ENCODE results near the gene DGCR6.
"Not testable (repeated sequence)": the region's sequence is repeated elsewhere in the genome, so short reads cannot be mapped to it uniquely, and the experiment has no call there.

The DGCR6 gene

DNA sequence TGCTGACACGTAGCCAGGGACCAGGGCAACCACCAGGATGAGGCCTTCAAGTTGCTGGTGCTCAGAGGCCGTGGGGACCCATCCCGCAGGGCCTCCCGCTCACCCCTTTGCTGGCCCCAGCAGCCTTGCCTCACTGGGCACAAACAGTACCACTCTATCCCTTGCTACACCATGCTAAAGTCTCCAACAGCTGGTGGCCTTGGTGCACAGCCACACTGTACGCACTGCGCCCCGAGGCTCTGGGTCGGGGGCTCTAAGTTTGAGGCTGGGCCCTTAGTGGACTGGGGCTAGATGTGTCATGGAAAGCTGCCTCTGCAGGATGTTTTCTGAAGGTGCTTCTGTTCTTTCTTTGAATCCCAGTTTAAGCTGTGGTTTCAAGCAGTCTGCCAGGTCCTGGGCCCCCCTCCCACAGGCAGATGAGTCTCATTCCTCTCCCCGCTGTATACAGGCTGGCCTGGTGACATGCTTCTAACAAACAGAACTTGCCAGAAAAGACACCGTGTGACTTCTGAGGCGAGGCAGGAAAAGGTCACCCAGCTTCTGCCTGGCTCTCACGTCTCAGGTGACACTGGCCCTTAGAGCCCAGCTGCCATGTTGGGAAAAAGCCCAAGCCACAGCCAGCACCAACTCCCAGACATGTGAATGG, 14.3 kb downstream of the DGCR6 start:
- not testable (repeated sequence) for H2BK120ac ChIP-seq (ENCODE audit: low read depth, low read length); H3K4ac ChIP-seq (ENCODE audit: low read length); DNase-seq (ENCODE audit: low spot score); H3K36me3 ChIP-seq (replicated peaks in 1 of 2; ENCODE audit: control insufficient read depth in 2 of 2, insufficient read depth in 2 of 2, low read length in 2 of 2); H3K23ac ChIP-seq (ENCODE audit: low read depth, low read length, poor library complexity); H3K14ac ChIP-seq (ENCODE audit: low read length); H3K79me1 ChIP-seq (ENCODE audit: low read depth, low read length); H2AK5ac ChIP-seq (ENCODE audit: low read depth, low read length); H3K4me1 ChIP-seq (ENCODE audit: control insufficient read depth in 2 of 2, insufficient read depth in 1 of 2, low read depth in 1 of 2, low read length in 2 of 2); H3K4me3 ChIP-seq (ENCODE audit: low read length in 2 of 2); H2BK12ac ChIP-seq (ENCODE audit: low read length); H3K27ac ChIP-seq (replicated peaks; ENCODE audit: low read length); H3K18ac ChIP-seq (ENCODE audit: low read length); H4K91ac ChIP-seq (ENCODE audit: low read depth, low read length, poor library complexity); H4K8ac ChIP-seq (ENCODE audit: low read depth, low read length); H2AFZ ChIP-seq (ENCODE audit: low read length); H3K9ac ChIP-seq (ENCODE audit: low read depth, low read length, poor library complexity); H3K27me3 ChIP-seq (ENCODE audit: control insufficient read depth in 3 of 3, insufficient read depth in 3 of 3, low read depth in 1 of 3, low read length in 3 of 3); H3K9me3 ChIP-seq (replicated peaks in 1 of 2; ENCODE audit: control insufficient read depth in 2 of 2, insufficient read depth in 1 of 2, low read depth in 1 of 2, low read length in 2 of 2); H3K4me2 ChIP-seq (ENCODE audit: insufficient read depth, low read length, poor library complexity, severe bottlenecking); H2BK5ac ChIP-seq (ENCODE audit: low read length); H2BK15ac ChIP-seq (ENCODE audit: low read length)
- WGBS, 2 donors (ENCODE audit: extremely low coverage in 2 of 2, insufficient read length in 2 of 2, insufficient replicate concordance in 1 of 2), result no CpG with 5 or more reads among the region's 12 CpGs

DNA sequence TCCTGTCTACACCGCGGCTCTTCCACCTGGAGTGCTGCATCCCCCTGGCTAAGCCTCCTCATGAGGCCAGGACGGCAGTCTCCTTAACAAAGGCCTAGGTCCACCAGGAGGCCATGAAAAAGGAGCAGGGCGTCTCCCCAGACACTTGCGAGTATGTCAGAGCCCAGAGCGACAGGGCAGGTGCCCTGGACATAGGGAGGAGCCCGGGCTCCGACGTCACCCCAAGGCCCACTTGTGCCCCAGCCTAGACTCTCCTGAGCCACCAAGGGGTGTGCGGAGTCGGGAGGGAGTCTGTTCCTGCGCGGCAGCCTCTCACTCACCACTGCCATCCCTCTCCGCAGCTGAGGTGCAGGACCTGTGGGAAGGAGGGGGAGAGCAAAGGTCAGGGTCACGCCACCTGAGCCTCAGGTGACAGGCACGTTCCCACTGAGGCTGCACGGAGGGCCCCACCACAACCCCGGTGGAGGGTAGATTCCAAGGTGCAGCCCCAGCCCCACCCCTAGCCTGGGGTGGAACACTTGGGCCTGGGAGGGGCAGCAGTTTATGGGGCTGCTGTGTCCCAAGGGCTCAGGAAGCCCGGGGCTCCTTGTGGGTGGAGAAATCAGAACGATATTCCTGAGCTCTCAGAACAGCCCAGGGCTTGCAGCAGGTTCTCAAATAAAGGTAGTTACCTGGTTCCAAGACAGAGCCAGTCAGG, 19.4 kb downstream of the DGCR6 start:
- Histone ChIP-seq H2BK15ac (ENCODE audit: low read length) (no peak overlapping the region), H3K4me1 (ENCODE audit: control insufficient read depth in 2 of 2, insufficient read depth in 1 of 2, low read depth in 1 of 2, low read length in 2 of 2) (no peaks in the 10 kb centered on the region), H3K18ac (ENCODE audit: low read length) (no peak overlapping the region), H3K9ac (ENCODE audit: low read depth, low read length, poor library complexity) (no peak overlapping the region), H3K4me2 (ENCODE audit: insufficient read depth, low read length, poor library complexity, severe bottlenecking) (no peak overlapping the region), H2BK12ac (ENCODE audit: low read length) (no peak overlapping the region), H3K27ac (replicated peaks; ENCODE audit: low read length) (no peak overlapping the region), H4K8ac (ENCODE audit: low read depth, low read length) (no peak overlapping the region), H4K91ac (ENCODE audit: low read depth, low read length, poor library complexity) (no peak overlapping the region), H3K79me1 (ENCODE audit: low read depth, low read length) (no peaks in the 10 kb centered on the region), H2BK5ac (ENCODE audit: low read length) (no peak overlapping the region), H2AFZ (ENCODE audit: low read length) (no peak overlapping the region), H3K36me3 (replicated peaks in 1 of 2; ENCODE audit: control insufficient read depth in 2 of 2, insufficient read depth in 2 of 2, low read length in 2 of 2) (no peaks in the 10 kb centered on the region), H3K9me3 (replicated peaks in 1 of 2; ENCODE audit: control insufficient read depth in 2 of 2, insufficient read depth in 1 of 2, low read depth in 1 of 2, low read length in 2 of 2) (no peaks in the 10 kb centered on the region), H3K23ac (ENCODE audit: low read depth, low read length, poor library complexity) (no peak overlapping the region), H2AK5ac (ENCODE audit: low read depth, low read length) (no peak overlapping the region), H3K27me3 (ENCODE audit: control insufficient read depth in 3 of 3, insufficient read depth in 3 of 3, low read depth in 1 of 3, low read length in 3 of 3) (no peaks in the 10 kb centered on the region), H3K4ac (ENCODE audit: low read length) (no peak overlapping the region), H3K4me3 (ENCODE audit: low read length in 2 of 2) (no peak overlapping the region), H3K14ac (ENCODE audit: low read length) (no peak overlapping the region), H2BK120ac (ENCODE audit: low read depth, low read length) (no peak overlapping the region)
- WGBS, 2 donors (ENCODE audit: extremely low coverage in 2 of 2, insufficient read length in 2 of 2, insufficient replicate concordance in 1 of 2), result no CpG with 5 or more reads among the region's 20 CpGs
- DNase-seq (ENCODE audit: low spot score), result no peak

DNA sequence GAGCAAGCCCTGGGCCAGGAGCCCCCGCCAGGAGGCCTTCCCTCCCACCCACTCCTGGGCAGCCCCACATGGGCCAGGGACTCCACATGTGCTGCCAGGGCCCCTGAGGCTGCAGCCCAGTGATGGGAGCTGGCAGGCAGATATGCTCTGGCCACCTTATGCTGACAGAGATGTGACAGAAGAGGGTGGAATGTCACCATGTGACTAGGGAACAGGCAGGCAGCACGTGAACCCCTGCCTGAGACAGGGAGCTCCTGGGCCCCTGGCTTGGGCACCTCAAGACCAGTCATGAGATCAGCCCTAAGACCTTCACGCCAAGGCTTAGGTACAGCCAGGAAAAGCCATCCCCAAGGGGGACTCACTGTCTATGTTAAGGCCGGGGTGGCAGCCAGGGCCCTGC, 20.9 kb downstream of the DGCR6 start:
- H3K9me3 ChIP-seq (replicated peaks in 1 of 2; ENCODE audit: control insufficient read depth in 2 of 2, insufficient read depth in 1 of 2, low read depth in 1 of 2, low read length in 2 of 2), result no peaks in the 10 kb centered on the region
- H3K27ac ChIP-seq (replicated peaks; ENCODE audit: low read length), result no peak overlapping the region

DNA sequence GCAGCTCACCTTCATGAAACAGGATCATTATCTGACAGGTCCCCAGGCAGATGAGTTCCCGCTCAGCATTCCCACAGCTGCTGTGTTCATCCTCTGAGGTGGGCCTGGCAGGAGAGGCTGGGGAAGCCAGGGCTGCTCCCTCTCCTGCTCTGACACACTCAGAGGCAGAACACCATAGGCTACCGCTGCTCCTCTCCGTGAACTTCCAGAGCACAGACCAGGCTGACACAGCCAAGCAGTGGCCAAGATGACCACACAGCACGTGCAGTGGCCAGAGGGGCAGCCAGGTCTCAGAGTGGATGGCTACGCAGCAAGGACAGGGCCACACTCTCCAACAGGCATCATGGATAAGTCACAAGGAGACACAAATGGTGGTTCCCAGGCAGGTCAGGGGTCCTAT, 21.5 kb downstream of the DGCR6 start:
- no peak overlapping the region for H2BK15ac ChIP-seq (ENCODE audit: low read length)
- H2AFZ ChIP-seq (ENCODE audit: low read length), result no peak overlapping the region
- H3K14ac ChIP-seq (ENCODE audit: low read length), result no peak overlapping the region
- no peaks in the 10 kb centered on the region for H3K4me1 ChIP-seq (ENCODE audit: control insufficient read depth in 2 of 2, insufficient read depth in 1 of 2, low read depth in 1 of 2, low read length in 2 of 2)
- no CpG with 5 or more reads among the region's 5 CpGs for whole genome bisulfite sequencing, 2 donors (ENCODE audit: extremely low coverage in 2 of 2, insufficient read length in 2 of 2, insufficient replicate concordance in 1 of 2)
- H3K79me1 ChIP-seq (ENCODE audit: low read depth, low read length), result no peaks in the 10 kb centered on the region
- no peak overlapping the region for H3K4ac ChIP-seq (ENCODE audit: low read length)
- no peak overlapping the region for H2BK5ac ChIP-seq (ENCODE audit: low read length)
- H2AK5ac ChIP-seq (ENCODE audit: low read depth, low read length), result no peak overlapping the region
- H3K4me2 ChIP-seq (ENCODE audit: insufficient read depth, low read length, poor library complexity, severe bottlenecking), result no peak overlapping the region
- H3K23ac ChIP-seq (ENCODE audit: low read depth, low read length, poor library complexity), result no peak overlapping the region
- H3K18ac ChIP-seq (ENCODE audit: low read length), result no peak overlapping the region
- no peaks in the 10 kb centered on the region for H3K36me3 ChIP-seq (replicated peaks in 1 of 2; ENCODE audit: control insufficient read depth in 2 of 2, insufficient read depth in 2 of 2, low read length in 2 of 2)
- H3K9me3 ChIP-seq (replicated peaks in 1 of 2; ENCODE audit: control insufficient read depth in 2 of 2, insufficient read depth in 1 of 2, low read depth in 1 of 2, low read length in 2 of 2), result no peaks in the 10 kb centered on the region
- H3K27me3 ChIP-seq (ENCODE audit: control insufficient read depth in 3 of 3, insufficient read depth in 3 of 3, low read depth in 1 of 3, low read length in 3 of 3), result no peaks in the 10 kb centered on the region
- no peak overlapping the region for H4K8ac ChIP-seq (ENCODE audit: low read depth, low read length)
- no peak for DNase-seq (ENCODE audit: low spot score)
- no peak overlapping the region for H3K4me3 ChIP-seq (ENCODE audit: low read length in 2 of 2)
- H3K27ac ChIP-seq (replicated peaks; ENCODE audit: low read length), result no peak overlapping the region
- H4K91ac ChIP-seq (ENCODE audit: low read depth, low read length, poor library complexity), result no peak overlapping the region
- H2BK120ac ChIP-seq (ENCODE audit: low read depth, low read length), result no peak overlapping the region
- no peak overlapping the region for H3K9ac ChIP-seq (ENCODE audit: low read depth, low read length, poor library complexity)
- no peak overlapping the region for H2BK12ac ChIP-seq (ENCODE audit: low read length)

More for the DNA sequence above, 20.9 kb downstream of the DGCR6 start:
- H4K91ac ChIP-seq (ENCODE audit: low read depth, low read length, poor library complexity), result no peak overlapping the region
- H3K18ac ChIP-seq (ENCODE audit: low read length), result no peak overlapping the region
- no peaks in the 10 kb centered on the region for H3K79me1 ChIP-seq (ENCODE audit: low read depth, low read length)
- no peak overlapping the region for H4K8ac ChIP-seq (ENCODE audit: low read depth, low read length)
- no peak overlapping the region for H2BK120ac ChIP-seq (ENCODE audit: low read depth, low read length)
- H2BK5ac ChIP-seq (ENCODE audit: low read length), result no peak overlapping the region
- H3K4me1 ChIP-seq (ENCODE audit: control insufficient read depth in 2 of 2, insufficient read depth in 1 of 2, low read depth in 1 of 2, low read length in 2 of 2), result no peaks in the 10 kb centered on the region
- H3K36me3 ChIP-seq (replicated peaks in 1 of 2; ENCODE audit: control insufficient read depth in 2 of 2, insufficient read depth in 2 of 2, low read length in 2 of 2), result no peaks in the 10 kb centered on the region
- H2AK5ac ChIP-seq (ENCODE audit: low read depth, low read length), result no peak overlapping the region
- no peak overlapping the region for H2BK15ac ChIP-seq (ENCODE audit: low read length)
- no peak overlapping the region for H2BK12ac ChIP-seq (ENCODE audit: low read length)
- no peak overlapping the region for H3K4ac ChIP-seq (ENCODE audit: low read length)
- H3K9ac ChIP-seq (ENCODE audit: low read depth, low read length, poor library complexity), result no peak overlapping the region
- H3K4me3 ChIP-seq (ENCODE audit: low read length in 2 of 2), result no peak overlapping the region
- H3K14ac ChIP-seq (ENCODE audit: low read length), result no peak overlapping the region
- H3K27me3 ChIP-seq (ENCODE audit: control insufficient read depth in 3 of 3, insufficient read depth in 3 of 3, low read depth in 1 of 3, low read length in 3 of 3), result no peaks in the 10 kb centered on the region
- H3K23ac ChIP-seq (ENCODE audit: low read depth, low read length, poor library complexity), result no peak overlapping the region
- H3K4me2 ChIP-seq (ENCODE audit: insufficient read depth, low read length, poor library complexity, severe bottlenecking), result no peak overlapping the region
- H2AFZ ChIP-seq (ENCODE audit: low read length), result no peak overlapping the region
- no peak for DNase-seq (ENCODE audit: low spot score)
- WGBS, 2 donors (ENCODE audit: extremely low coverage in 2 of 2, insufficient read length in 2 of 2, insufficient replicate concordance in 1 of 2), result no CpG with 5 or more reads among the region's 4 CpGs
